HuH-7.5 (cell line): ENCODE results near the gene PEX11G.
"Not testable (repeated sequence)": the region's sequence is repeated elsewhere in the genome, so short reads cannot be mapped to it uniquely, and the experiment has no call there.

Experiments
- DNase-seq: peaks from one replicate; pipeline ENCODE4 v3.0.0; 2011; ENCODE audit warnings: low spot score

Gene PEX11G

DNA sequence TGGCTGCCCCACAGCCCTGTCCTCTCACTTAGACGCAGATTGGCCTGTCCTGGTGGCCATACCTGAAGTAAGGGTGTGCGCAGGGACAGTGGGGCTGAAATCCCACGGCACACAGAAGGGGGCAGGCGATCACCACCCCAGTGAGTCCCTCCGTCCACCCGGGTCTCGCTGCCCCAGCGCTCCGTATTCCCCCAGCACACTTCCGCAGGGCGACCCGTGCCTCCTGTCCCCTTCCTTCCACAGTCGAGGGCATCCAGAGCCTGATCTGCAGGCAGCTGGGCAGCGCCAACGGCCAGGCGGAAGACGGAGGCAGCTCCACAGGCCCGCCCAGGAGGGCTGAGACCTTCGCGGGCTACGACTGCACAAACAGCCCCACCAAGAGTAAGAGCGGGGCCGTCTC lies 25.3 kb downstream of the PEX11G start:
- DNase-seq = no peak

DNA sequence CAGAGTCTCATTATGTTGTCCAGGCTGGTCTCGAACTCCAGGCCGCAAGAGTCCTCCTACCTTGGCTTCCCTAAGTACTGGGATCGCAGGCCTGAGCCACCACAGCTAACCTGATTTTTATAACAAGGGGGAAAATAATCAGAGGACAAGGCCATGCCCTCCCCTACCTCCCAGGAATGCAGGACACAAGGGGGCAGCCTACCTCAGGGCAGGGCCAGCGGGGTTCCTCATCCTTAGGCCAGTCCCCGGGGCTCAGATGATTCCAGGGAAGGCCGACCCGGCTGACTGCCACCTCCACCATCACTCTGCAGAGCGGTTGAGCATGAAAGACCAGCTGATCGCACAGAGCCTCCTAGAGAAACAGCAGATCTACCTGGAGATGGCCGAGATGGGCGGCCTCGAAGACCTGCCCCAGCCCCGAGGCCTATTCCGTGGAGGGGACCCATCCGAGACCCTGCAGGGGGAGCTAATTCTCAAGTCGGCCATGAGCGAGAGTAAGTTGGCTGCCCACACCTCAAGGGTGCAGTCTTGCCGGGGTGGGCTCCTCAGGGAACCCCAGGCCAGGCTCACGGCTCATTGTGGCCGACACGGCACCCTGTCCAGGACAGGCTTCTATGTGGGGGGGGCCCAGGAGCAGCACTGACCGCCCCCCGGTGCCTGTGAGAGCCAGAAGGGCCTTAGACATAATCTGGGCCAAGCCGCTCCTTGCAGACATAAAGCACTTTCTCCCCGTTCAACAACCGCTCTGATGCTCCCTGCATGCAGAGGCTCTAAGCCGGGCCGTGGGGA lies 26.8 kb downstream of the PEX11G start:
- DNase-seq = no peak

DNA sequence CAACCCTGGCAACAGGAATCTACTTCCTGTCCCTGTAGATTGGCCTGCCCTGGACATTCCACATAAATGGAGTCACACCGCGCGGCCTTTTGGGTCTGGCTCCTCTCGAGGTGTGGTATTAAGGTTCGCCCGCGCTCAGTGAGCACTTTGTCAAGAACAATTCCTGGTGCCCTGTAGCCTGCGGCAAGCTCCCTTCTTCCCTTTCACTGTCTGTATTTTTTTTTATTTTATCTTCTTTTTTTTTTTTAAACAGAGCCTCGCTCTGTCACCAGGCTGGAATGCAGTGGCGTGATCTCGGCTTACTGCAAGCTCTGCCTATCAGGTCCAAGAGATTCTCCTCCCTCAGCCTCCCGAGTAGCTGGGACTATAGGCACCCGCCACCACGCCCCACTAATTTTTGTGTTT lies 28.3 kb downstream of the PEX11G start:
- no peak for DNase-seq

DNA sequence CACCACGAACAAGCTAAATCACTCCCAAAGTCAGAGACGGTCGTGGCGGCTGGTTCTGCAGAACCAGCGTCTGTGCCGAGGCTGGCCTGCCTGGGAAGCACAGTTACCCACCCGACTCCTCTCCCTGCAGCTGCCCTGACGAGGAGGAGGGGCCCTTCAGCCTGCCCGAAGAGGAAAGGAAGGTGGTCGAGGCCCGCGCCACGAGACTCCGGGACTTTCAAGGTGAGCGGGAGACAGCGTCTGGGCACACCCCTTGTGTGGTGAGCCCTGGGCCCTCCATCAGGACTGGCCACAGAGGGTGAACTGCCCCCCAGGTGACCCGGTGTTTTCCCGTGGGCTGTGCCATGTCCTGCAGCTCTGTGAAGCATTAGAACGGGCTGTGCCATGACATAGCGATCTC lies 29.1 kb downstream of the PEX11G start:
- DNase-seq = no peak

DNA sequence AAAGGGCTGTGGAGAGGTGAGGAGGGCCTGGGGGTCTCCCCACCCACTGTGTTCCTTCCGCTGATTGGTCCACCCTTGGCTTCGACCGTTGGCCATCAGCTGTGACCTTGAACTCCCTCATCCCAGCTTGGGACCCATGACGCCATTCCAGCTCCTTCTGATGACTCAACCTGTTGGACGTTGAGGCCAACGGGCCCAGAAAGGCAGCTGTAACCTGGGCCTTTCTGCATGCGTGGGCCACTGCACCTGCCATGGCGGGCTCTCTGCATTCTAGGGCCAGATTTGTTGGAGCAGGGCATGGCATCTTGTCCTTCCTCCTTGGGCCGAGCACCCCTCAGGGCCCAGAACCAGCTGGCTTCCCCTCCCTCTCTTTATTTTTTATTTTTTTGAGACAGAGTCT lies 30.2 kb downstream of the PEX11G start:
- DNase-seq = no peak

DNA sequence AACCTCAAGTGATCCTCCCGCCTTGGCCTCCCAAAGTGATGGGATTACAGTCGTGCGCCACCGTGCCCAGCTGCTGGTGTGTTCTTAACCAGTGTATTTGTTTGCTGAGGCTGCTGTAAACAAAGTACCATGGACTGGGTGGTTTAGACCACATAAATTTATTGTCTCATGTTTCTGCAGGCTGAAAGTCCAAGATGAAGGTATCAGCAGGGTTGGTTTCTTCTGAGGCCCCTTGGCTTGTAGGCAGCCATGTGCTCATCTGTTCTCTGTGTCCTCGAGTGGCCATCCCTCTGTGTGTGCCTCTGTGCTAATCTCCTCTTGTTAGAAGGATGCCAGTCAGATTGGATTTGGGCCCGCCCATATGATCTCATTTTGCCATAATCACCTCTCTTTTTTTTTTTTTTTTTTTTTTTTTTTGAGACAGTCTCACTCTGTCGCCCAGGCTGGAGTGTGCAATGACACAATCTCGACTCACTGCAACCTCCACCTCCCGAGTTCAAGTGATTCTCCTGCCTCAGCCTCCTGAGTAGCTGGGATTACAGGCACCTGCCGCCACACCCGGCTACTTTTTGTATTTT lies 31.8 kb downstream of the PEX11G start:
- no peak for DNase-seq

DNA sequence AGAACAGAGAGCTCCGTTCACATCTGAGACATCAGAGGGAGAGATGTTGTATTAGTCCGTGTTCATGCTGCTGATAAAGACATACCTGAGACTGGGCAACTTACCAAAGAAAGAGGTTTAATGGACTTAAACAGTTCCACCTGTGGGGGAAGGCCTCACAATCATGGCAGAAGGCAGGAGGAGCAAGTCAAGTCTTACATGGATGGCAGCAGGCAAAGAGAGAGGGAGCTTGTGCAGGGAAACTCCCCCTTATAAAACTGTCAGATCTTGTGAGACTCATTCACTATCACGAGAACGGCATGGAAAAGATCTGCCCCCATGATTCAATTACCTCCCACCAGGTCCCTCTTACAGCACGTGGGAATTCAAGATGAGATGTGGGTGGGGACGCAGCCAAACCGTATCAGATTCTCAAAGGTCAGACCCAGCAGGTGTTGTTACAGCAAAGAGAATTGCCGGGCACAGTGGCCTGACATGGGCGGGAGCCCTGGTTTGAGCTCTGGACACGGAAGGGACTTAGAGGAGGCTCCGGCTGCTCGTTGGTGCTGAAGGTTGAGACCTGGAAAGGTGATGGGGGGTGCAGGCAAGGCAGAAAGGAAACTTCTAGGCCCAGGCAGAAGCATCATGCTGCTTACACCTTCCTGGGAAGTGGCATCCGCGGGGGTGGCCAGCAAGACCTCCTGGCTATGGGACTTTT lies 33.1 kb downstream of the PEX11G start:
- no peak for DNase-seq

DNA sequence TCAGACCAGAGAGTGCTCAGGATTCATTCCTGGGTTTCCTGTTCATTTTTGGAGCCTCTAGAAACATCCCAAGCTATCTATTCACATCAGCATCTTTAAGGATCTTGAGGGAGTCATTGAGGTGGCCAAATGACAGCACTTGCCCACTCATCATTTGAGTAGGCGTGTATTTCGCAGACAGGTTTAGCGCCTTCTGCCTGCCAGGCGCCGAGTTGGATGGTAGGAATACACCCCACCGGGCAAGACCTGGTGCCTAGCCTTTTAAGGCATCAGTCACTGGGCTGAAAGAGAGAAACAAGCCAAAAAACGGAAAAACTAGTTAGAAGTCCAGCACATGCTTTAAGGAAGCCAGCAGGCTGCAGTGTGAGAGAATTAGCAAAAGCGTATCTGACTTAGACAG lies 33.8 kb downstream of the PEX11G start:
- DNase-seq = no peak

DNA sequence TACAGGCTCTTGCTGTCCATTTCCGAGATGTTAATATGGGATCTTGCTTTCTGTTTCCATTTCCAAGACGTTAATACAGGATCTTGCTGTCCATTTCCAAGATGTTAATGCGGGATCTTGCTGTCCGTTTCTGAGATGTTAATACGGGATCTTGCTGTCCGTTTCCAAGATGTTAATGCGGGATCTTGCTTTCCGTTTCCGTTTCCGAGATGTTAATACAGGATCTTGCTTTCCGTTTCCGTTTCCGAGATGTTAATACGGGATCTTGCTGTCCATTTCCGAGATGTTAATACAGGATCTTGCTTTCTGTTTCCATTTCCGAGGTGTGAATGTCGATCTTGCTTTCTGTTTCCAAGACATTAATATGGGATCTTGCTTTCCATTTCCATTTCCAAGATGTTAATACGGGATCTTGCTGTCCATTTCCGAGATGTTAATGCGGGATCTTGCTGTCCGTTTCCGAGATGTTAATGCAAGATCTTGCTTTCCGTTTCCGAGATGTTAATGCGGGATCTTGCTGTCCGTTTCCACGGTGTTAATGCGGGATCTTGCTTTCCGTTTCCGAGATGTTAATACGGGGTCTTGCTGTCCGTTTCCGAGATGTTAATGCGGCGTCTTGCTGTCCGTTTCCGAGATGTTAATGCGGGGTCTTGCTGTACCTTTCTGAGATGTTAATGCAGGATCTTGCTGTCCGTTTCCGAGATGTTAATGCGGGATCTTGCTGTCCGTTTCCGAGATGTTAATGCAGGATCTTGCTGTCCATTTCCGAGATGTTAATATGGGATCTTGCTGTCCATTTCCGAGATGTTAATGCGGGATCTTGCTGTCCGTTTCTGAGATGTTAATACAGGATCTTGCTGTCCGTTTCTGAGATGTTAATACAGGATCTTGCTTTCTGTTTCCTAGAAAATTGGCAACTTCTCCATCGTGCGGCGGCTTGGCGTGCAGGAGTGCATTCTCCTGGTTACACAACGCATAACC lies 38.3 kb downstream of the PEX11G start:
- DNase-seq = no peak

DNA sequence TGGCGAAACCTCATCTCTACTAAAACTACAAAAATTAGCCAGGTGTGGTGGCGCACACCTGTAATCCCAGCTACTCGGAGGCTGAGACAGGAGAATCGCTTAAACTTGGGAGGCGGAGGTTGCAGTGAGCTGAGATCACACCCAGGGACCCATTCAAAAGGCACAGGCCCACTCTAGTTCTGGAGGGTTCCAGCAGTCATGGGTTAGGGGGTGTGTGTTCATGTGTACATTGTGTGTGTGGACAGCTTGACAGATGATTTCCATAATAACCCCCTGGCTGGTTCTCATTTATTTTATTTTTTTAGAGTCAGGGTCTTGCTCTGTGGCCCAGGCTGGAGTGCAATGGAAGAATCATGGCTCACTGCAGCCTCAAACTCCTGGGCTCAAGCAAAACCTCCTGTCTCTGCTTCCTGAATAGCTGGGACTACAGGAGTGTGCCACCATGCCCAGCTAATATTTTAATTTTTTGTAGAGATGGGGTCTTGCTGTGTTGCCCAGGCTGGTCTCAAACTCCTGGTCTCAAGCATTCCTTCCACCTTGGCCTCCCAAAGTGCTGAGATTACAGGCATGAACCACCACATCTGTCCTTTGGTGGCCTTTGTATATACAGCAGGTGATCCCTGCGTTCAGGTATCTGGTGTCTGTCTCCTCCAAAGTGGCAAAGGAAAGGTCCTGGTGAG lies 39.3 kb downstream of the PEX11G start:
- DNase-seq = not testable (repeated sequence)

DNA sequence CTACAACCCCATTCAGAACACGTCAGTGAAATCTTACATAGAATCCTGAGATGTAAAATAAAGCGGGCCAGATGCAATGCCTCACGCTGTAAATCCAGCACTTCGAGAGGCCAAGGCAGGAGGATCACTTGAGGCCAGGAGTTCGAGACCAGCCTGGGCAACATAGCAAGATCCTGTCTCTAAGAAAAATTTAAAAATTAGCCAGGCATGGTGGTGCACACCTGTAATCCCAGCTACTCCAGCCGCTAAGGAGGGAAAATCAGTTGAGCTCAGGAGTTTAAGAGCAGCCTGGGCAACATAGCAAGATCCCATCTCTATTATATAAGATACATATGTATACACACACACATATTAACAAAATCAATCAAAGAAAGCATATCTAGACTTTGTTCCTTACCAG lies 41.2 kb downstream of the PEX11G start:
- no peak for DNase-seq

DNA sequence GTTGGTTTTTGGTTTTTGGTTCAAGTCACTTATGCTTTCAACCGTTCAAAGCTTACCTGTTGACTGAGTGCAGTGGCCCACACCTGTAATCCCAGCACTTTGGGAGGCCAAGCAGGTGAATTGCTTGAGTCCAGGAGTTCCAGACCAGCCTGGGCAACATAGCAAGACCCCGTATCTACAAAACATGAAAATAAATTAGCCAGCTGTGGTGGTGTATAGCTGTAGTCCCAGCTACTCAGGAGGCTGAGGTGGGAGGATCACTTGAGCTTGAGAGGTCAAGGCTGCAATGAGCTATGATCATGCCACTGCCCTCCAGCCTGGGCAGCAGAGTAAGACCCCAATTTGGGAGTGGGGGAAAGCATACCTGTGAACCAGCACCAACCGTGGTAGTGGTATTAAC lies 43.7 kb downstream of the PEX11G start:
- no peak for DNase-seq

DNA sequence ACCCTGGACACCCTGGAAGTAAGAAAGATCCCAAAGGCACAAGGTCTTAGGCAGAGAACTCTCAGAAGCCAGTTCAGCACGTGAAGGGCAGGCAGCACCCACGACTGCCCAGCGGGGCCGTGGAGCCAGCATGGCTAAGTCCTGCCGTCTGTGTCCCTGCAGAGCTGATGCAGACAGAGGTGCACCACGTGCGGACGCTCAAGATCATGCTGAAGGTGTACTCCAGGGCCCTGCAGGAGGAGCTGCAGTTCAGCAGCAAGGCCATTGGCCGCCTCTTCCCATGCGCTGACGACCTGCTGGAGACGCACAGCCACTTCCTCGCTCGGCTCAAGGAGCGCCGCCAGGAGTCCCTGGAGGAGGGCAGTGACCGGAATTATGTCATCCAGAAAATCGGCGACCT lies 44.8 kb downstream of the PEX11G start:
- no peak for DNase-seq

DNA sequence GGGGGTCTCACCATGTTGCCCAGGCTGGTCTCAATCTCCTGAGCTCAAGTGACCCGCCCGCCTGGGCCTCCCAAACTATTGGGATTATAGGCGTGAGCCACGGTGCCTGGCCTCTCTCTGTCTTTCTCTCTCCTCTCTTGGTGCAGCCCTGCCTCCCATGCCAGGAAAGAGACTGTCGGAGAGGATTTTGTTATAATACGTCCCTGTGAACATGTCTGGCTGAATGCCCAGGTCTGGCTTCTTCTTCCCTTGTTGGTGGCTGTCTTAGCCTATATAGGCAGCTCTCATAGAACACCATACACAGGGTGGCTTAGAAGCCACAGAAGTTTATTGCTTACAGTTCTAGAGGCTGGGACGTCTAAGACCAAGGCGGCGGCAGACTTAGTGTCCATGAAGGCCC lies 46.4 kb downstream of the PEX11G start:
- DNase-seq = no peak

DNA sequence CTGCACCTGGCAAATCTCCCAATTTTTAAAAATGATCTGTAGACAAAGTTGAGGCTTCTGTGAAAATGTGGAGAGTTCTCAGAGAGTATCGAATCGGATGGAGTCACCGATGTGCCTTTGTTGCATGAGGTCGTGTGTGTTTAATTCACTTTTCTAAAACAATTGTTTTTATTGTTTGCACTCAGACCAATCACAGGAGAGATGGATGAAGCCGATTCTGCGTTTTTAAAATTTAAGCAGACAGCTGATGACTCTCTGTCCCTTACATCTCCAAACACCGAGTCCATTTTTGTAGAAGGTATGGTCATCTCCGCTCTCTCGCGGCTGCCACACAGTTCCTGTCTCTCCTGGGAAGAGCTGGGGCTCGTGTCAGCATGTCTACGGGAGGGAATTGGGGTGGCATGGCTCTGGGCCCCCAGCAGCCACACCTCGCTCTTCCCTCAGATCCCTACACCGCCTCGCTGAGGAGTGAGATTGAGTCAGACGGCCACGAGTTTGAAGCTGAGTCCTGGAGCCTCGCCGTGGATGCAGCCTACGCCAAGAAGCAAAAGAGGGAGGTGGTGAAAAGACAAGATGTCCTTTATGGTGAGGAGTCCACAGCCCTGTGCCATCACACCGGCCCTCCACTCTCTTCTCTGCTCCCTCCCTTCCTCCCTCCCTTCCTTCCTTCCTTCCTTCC lies 47.2 kb downstream of the PEX11G start:
- DNase-seq = no peak

DNA sequence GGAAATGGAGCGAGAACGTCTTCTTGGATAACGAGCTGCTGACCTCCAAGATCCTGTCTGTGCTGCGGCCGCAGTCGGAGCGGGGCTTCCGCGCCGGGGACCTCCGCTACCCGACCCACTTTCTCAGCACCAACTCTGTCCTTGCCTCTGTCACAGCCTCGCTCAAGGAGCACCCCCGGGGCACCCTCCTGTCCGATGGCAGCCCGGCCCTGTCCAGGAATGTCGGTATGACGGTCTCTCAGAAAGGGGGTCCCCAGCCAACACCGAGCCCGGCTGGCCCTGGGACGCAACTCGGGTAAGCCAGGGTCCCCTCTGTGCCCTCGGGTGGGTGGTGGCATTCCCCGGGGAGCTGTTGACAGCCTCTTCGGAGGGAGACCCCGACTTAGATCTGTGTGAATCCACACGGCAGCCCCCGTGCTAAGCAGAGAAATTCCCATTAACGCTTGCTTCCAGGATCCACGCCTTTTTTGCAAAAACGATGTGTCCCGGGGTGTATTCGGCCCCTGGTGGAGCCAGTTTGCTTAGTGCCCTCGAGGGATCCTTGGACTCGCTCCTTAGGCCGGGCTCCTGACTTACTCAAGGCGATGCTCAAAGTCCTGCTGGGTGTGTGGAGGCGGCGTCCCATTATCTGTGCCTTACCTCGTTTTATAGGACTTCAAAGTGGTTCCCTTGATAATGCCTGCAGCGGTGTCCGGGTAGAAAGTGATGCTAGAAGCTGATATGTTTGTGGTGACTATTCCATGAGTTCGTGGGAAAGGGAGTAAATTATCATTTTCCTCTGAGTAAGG lies 48.5 kb downstream of the PEX11G start:
- DNase-seq = no peak

DNA sequence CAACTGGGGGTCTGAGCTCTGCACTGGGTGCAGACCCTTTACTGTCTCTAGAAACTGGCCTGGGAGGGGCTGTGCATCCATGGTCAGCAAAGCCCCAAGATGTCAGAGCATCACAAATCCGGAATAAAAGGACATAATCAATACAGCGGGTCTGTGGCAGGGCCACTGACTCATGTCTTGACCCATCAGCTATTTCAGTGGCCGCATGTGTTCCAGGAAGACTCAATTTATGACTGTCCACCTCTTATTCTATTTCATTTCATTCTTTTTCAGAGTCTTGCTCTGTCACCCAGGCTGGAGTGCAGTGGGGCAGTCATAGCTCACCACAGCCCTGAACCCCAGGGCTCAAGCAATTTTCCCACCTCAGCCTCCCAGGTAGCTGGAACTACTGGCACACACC lies 53.2 kb downstream of the PEX11G start:
- DNase-seq = no peak

DNA sequence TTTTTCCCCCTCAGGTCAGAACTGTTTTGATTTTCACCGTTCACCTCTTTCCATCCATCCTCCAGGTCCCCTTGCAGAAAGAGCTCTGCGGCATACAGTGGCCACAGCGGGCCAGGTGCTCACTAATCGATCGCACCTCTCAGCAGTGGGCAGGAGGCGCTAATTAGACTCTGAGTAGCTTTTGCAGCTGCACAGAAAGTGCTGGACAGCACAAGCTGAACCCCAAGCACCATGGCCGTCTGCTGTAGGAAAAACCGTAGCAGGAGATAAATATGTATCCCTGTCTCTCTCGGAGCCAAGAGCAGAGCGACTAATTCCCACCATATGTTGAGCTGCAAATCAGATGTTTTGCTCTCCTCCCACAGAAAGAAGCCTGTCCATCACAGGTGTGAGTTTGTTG lies 54.4 kb downstream of the PEX11G start:
- no peak for DNase-seq

DNA sequence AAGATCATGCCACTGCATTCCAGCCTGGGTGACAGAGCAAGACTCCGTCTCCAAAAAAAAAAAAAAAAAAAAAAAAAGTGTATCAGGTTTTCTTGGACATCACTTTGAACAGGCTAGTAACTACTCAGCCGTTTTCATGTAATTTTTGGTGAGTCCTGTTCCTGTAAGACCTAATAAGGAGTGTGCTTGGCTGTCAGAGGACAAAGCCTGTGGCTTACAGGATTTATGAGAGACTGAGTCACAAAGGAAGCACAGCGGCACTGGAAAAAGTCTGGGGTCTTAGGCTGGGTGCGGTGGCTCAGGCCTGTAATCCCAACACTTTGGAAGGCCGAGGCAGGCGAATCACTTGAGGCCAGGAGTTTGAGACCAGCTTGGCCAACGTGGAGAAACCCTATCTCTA lies 55.4 kb downstream of the PEX11G start:
- DNase-seq = not testable (repeated sequence)

DNA sequence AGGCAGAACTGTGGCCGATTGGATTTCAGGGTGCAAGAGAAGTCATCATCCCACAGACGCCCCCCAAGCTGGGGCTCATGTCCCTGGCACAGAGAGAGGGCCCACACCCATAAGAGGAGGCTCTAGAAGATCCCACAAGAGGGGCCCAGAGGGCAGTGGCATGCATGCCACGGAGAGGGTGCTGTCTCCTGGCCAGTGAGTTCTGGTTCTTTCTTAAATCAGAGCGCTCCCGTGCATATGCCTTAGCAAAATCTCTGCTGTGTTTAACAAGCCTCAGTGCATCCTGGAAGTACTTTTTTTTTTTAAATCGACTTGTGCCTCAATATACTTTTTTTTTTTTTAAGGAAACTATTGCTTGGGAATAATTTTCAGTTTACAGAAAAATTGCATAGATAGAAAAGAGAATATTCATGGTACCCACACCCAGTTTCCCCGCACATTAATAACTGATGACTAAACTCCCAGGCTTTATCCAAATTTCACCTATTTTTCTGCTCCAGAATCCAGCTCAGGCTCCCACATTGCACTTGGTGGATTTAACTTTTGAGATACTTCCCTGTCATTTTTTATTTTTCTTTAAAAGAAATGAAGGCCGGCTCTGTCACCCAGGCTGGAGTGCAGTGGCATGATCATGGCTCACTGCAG lies 59.1 kb downstream of the PEX11G start:
- DNase-seq = no peak
